HG03025 (cell line): ENCODE results near the gene YPEL4.

Experiments used
- ATAC-seq: cut with Tn5 transposase; IDR thresholded peaks from one replicate; pipeline ENCODE4 v1.9.1; 2021; ENCODE audit warnings: mild to moderate bottlenecking, moderate library complexity; ENCODE audit not compliant: unreplicated experiment, low FRiP score

The YPEL4 gene

GRCh38 chr11:57651408-57651807, 1.7 kb upstream of the YPEL4 start:
- ATAC-seq = no peak

GRCh38 chr11:57650739-57651090, 1.0 kb upstream of the YPEL4 start:
- no peak for ATAC-seq

- no peak for ATAC-seq
Observed at GRCh38 chr11:57648801-57649735, 644 bp downstream of the YPEL4 start.

GRCh38 chr11:57647960-57648800, 1.5 kb downstream of the YPEL4 start:
- ATAC-seq = no peak

GRCh38 chr11:57647372-57647771, 2.3 kb downstream of the YPEL4 start:
- ATAC-seq = no peak

GRCh38 chr11:57646799-57647303, 2.9 kb downstream of the YPEL4 start:
- no peak for ATAC-seq

GRCh38 chr11:57646194-57646798, 3.4 kb downstream of the YPEL4 start:
- ATAC-seq = no peak

- ATAC-seq = no peak
Observed at GRCh38 chr11:57645689-57646085, 4.0 kb downstream of the YPEL4 start.

GRCh38 chr11:57644748-57645688, 4.7 kb downstream of the YPEL4 start:
- no peak for ATAC-seq

GRCh38 chr11:57643802-57644201, 5.9 kb downstream of the YPEL4 start:
- ATAC-seq = no peak

- ATAC-seq = no peak
Observed at GRCh38 chr11:57641011-57641807, 8.5 kb downstream of the YPEL4 start.

GRCh38 chr11:57640068-57640800, 9.5 kb downstream of the YPEL4 start:
- no peak for ATAC-seq

- ATAC-seq = no peak
Observed at GRCh38 chr11:57639321-57640067, 10.2 kb downstream of the YPEL4 start.

GRCh38 chr11:57638811-57639320, 10.8 kb downstream of the YPEL4 start:
- ATAC-seq = no peak

- no peak for ATAC-seq
Observed at GRCh38 chr11:57638005-57638781, 11.5 kb downstream of the YPEL4 start.

GRCh38 chr11:57637626-57638004, 12.1 kb downstream of the YPEL4 start:
- no peak for ATAC-seq

- no peak for ATAC-seq
Observed at GRCh38 chr11:57635246-57635645, 14.5 kb downstream of the YPEL4 start.
